Measurements from ENCODE around the gene SREBF1.

SREBF1 gene

DNA sequence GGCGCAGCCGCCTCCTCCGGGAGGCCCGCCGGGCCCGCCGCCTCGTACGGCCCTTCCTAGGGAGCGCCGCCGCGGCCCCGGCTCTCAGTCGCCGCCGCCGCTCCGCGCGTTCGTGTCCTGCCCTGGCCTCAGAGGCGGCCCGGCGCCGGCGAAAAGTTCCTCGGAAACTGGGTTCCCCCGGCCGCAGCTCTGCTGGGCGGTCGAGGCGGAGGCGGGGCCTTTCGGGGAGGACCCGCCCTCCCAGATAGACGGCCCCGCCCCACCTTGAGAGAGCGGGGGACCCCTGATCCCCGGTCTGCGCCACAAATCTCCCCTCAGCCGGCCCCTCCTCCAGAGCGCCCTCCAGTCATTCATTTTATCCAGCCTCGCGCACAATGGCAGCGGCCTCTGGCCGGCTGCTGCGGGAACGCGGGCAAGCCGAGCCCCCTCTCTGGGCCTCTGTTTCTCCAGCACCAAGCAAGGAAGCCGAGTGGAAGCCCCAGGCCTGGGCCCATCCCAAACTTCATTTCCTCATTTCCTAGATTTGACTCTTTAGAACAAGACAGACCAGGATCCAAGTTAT is at the start of gene SREBF1:
SREBF1 (minus strand) TSS at position 169 of the 562 bp plus-strand sequence. CDS start 169 bp downstream, outside the sequence.
- DNase-seq: peak in 1 of 2 donors; percentile 57

DNA sequence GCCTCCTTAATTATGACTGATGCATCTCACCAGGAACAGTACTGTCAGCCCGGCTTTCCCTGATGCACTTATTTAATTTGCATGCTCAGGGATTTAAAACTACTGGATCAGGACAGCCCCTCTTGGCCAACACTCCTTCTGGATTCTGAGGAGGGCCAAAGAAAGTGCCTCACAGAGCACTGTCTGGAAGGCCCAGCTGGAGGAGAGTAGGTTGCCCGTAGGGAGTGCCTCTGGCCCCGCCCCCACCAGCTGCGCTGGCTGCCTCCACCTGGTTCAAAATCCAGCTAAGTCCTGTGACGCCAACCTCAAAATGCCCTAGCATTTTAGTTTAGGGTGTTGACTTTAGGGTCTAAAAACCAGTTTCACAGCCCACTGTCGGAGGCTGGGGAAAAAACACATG is 49.4 kb upstream of the SREBF1 start:
- no peak for DNase-seq

- DNase-seq: no peak
These were observed 47.9 kb upstream of the SREBF1 start for GRCh38 chr17:17884391-17885357.

DNA sequence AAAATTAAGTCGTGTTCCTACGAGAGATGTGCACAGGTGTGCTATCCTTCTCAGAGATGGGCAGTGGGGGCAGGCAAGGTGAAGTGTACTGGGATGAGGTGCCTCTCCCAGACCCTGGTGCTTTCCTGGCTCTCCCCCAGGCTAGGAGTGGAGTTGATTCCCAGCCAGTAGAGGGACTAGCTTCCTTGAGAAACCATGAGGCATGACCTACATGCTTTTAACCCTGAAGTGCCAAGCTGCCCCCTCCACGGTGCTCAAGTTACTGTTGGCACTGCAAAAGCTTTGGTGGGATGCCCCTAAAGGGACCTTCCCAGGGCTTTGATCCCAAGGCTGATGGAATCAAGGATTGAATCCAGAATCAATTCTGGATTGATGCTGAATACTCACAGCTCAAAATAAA is 47.0 kb upstream of the SREBF1 start:
- no peak for DNase-seq

GRCh38 chr17:17882082-17882581 is 45.3 kb upstream of the SREBF1 start:
- DNase-seq: no peak

- DNase-seq: peak in 1 of 2 donors; percentile 53
These were observed 43.9 kb upstream of the SREBF1 start for GRCh38 chr17:17880577-17881196.

DNA sequence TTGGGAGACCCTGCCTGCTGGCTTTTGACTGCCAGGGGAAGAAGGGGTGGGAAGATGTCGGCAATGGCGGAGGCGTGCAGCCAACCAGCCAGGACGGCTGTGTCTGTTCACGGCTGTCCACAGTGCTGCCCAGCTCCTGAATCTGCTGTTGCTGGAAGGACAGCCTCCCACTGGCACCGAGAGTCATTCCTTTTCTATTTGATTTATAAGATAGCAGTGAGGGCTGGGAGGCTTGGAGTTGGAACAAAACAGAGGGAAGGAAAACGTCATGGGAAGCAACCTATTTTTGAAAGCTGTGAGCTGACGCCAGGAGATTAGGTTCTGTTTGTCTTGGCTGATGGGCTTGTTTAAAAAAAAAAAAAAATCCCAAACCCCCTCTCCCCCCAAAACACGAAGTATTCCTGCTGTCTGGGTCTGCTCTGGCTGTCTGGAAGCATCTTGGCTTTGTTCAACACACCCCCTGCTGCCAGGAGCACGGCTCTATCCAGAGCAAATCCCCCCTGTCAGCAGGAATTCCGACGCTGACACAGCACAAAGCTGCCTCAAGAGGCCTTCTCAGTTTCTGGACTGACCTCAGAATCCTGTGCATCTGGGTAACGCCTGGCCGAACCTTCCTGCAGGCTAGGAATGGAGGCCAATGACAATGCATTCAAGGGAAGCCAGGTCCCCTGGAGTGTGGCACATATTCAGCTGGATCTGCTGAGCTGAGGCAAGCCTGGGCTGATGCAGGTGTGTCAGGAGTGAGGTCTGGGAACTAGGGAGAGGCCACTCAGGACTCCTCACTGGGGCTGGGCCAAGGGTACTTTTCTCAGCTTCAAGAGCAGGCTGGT is 41.0 kb upstream of the SREBF1 start:
- no peak for DNase-seq

GRCh38 chr17:17876959-17877528 is 40.3 kb upstream of the SREBF1 start:
- no peak for DNase-seq

- DNase-seq: no peak
These were observed 37.7 kb upstream of the SREBF1 start for GRCh38 chr17:17874478-17874877.

- DNase-seq: no peak
These were observed 36.7 kb upstream of the SREBF1 start for GRCh38 chr17:17873450-17873991.

- DNase-seq: no peak
These were observed 36.0 kb upstream of the SREBF1 start for GRCh38 chr17:17872547-17873345.

DNA sequence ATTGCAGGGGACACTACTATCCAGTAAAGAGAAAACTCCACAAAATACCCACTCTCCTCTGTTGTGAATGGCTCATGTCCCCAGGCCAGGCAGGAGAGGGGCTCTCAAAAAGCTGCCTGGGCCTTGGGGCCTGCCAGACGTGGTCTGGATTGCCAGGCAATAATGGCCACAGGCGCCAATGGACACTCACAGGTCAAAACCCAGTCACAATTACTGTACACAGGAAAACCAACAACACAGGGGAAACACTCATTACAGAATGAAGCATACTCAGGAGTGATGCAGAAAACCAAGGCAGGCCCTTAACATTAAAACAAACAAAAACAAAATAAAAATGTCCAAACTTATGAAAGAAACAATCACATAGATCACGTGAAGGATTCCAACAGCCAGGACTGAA is 35.1 kb upstream of the SREBF1 start:
- no peak for DNase-seq

DNA sequence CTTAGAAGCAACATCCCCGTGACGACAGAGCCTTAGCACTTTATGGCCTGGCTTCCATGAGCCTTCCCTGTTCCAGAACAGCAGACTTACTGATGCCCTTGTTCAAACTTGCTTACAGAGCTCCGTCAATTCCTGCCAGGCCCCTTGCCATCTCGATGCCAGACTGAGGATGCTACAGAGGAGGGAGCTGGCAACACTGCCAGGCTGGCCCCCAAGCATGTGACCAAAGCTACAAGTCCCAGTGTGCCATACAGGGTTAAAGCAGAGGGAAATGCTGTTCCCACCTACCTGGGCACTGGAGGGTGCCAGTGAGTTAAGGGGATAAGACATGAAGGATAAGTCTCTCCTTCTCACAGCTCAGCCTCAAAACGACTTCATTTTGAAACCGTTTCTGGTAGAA is 33.5 kb upstream of the SREBF1 start:
- DNase-seq: no peak

- no peak for DNase-seq
These were observed 32.1 kb upstream of the SREBF1 start for GRCh38 chr17:17868641-17869522.

GRCh38 chr17:17866897-17867296 is 30.1 kb upstream of the SREBF1 start:
- DNase-seq: no peak

DNA sequence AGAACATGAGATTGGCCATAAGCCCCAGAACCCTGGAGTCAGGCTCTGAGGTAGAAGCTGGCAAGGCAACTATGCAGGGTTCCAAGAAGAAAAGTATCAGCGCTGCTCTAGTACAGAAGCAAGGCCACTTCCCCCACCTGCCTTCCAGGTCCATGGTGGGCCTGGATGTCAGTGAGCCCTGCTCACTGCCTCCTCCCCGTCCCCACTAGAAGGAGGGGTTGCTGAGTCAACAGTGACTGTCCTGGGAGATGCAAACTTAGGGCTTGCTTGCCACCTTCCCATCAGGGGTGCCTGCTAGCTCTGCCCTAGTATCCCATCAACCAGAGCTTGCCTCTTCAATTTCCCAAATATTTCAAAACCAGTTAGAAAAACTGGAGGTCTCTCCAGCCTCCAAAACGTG is 29.6 kb upstream of the SREBF1 start:
- no peak for DNase-seq

GRCh38 chr17:17865035-17865434 is 28.2 kb upstream of the SREBF1 start:
- DNase-seq: no peak

GRCh38 chr17:17860766-17861107 is 24.0 kb upstream of the SREBF1 start:
- DNase-seq: no peak

DNA sequence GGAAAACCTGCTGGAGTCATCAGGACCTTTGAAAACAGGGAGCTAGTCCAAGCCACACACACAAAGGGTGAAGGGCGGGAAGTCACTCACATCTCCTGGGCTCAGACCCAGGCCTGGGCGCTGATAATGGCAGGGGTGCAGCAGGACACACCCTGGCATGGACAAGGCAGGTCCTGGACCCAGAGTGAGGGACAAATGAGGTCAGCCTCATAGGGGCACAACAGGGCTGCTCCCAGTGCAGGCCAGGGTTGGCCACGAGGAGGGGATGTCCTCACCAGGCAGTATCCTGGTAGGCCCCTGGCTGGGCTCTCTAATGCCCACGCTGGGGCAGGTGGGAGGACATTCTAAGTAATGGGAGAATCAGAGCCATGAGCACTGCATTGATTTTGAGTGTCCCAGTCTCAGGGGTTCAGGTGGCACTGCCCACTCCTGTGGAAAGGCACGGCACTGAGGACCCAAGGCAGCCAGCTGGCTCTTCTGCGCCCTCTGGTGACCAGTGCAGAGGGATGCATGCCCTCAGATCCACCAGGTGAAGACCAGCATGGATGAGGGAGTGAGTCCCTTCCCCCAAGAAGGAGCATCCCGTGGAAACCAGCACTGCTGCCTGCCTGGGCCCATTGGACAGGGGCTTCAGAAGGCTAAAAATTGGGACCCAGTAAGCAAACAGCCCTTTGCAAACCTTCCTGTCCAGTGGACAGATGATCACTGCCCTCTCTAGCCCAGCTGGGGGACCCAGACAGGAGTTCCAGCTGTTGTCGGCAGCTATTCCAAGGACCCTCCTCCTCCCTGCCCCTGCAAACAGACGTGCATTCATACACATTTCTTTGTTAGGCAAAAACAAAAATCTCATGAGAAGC is 23.4 kb upstream of the SREBF1 start:
- DNase-seq: peak; percentile 27 to 66
